GM19397 (cell line): ENCODE results near the gene KLHL12.

Experiments
- ATAC-seq: cut with Tn5 transposase; IDR thresholded peaks from one replicate; pipeline ENCODE4 v1.9.1; 2021; ENCODE audit warnings: mild to moderate bottlenecking, moderate library complexity; ENCODE audit not compliant: unreplicated experiment

Gene KLHL12

GRCh38 chr1:202926581-202927491, at the start of gene KLHL12:
TSS of gene KLHL12 (minus strand) at chr1:202927234. CDS start at chr1:202925162, 2,072 bp downstream.
- ATAC-seq: peak; percentile 94

GRCh38 chr1:202976633-202977032, 49.6 kb upstream of the KLHL12 start:
- no peak for ATAC-seq

- no peak for ATAC-seq
Observed at GRCh38 chr1:202974856-202975255, 47.8 kb upstream of the KLHL12 start.

GRCh38 chr1:202972046-202972445, 45.0 kb upstream of the KLHL12 start:
- ATAC-seq: no peak

- ATAC-seq: no peak
Observed at GRCh38 chr1:202968895-202969295, 41.9 kb upstream of the KLHL12 start.

- ATAC-seq: no peak
Observed at GRCh38 chr1:202968351-202968750, 41.3 kb upstream of the KLHL12 start.

GRCh38 chr1:202967684-202968281, 40.7 kb upstream of the KLHL12 start:
- peak; percentile 27 for ATAC-seq

GRCh38 chr1:202966006-202966898, 39.2 kb upstream of the KLHL12 start:
- ATAC-seq: no peak

GRCh38 chr1:202965422-202965821, 38.4 kb upstream of the KLHL12 start:
- no peak for ATAC-seq

GRCh38 chr1:202964791-202965410, 37.9 kb upstream of the KLHL12 start:
- ATAC-seq: no peak

- no peak for ATAC-seq
Observed at GRCh38 chr1:202961220-202961880, 34.3 kb upstream of the KLHL12 start.

- no peak for ATAC-seq
Observed at GRCh38 chr1:202959276-202959620, 32.2 kb upstream of the KLHL12 start.

GRCh38 chr1:202958544-202959275, 31.7 kb upstream of the KLHL12 start:
- no peak for ATAC-seq

- peak; percentile 97 for ATAC-seq
Observed at GRCh38 chr1:202957733-202958543, 30.9 kb upstream of the KLHL12 start, which contains the start of gene ADIPOR1. TSS of gene ADIPOR1 (minus strand) at chr1:202958312. CDS start at chr1:202951070, 7,242 bp downstream.

GRCh38 chr1:202956969-202957368, 29.9 kb upstream of the KLHL12 start:
- no peak for ATAC-seq

- ATAC-seq: no peak
Observed at GRCh38 chr1:202954057-202954745, 27.2 kb upstream of the KLHL12 start.

- ATAC-seq: no peak
Observed at GRCh38 chr1:202953392-202953791, 26.4 kb upstream of the KLHL12 start.

GRCh38 chr1:202952818-202953217, 25.8 kb upstream of the KLHL12 start:
- no peak for ATAC-seq
